GM23338 (cell line): Measurements from ENCODE around the gene SNX1. TPM values are rescaled to one million over a fixed set of nuclear protein-coding genes. Genes with fewer than 3 reads are reported as not detected.
A peak's percentile ranks its signal among the peaks of the same experiment; 100 is the strongest.
"Not testable (repeated sequence)": the region's sequence is repeated elsewhere in the genome, so short reads cannot be mapped to it uniquely, and the experiment has no call there.

Experiments
- ATAC-seq: fragments of 200-7000 bp; cut with Tn5 transposase; 3 replicates; pipeline ENCODE4 v1.9.1; 2020
- DNase-seq: peaks from one replicate; pipeline ENCODE4 v3.0.0-alpha.2; 2015; ENCODE audit warnings: low spot score
- H2AFZ ChIP-seq: fragments of 200-600 bp; sonication (generic); 2 replicates; pipeline ENCODE4 v1.8.0; 2016; ENCODE audit warnings: antibody characterized with exemption, mild to moderate bottlenecking, moderate library complexity
- H3F3A ChIP-seq: fragments of 200-600 bp; sonication (generic); replicated peaks from 2 replicates; pipeline ENCODE4 v1.8.0; 2017; ENCODE audit warnings: antibody characterized with exemption, mixed run types, low read depth
- H3K27ac ChIP-seq: fragments of 200-600 bp; sonication (generic); 2 replicates; pipeline ENCODE4 v1.6.1; 2016; ENCODE audit warnings: low read depth
- H3K27me3 ChIP-seq: fragments of 200-600 bp; sonication (generic); 2 replicates; pipeline ENCODE4 v1.8.0; 2016; ENCODE audit warnings: mild to moderate bottlenecking, mixed run types, moderate library complexity; ENCODE audit not compliant: insufficient read depth
- H3K36me3 ChIP-seq: fragments of 200-600 bp; sonication (generic); 2 replicates; pipeline ENCODE4 v1.8.0; 2016; ENCODE audit warnings: mild to moderate bottlenecking; ENCODE audit not compliant: insufficient read depth
- H3K4me1 ChIP-seq: fragments of 200-600 bp; sonication (generic); 2 replicates; pipeline ENCODE4 v1.8.0; 2016; ENCODE audit warnings: mild to moderate bottlenecking, moderate library complexity; ENCODE audit not compliant: insufficient read depth
- H3K4me2 ChIP-seq: fragments of 200-600 bp; sonication (generic); 2 replicates; pipeline ENCODE4 v1.7.1; 2017; ENCODE audit warnings: mixed run types
- H3K4me3 ChIP-seq: fragments of 200-600 bp; sonication (generic); 2 replicates; pipeline ENCODE4 v1.6.1; 2016; ENCODE audit warnings: mixed run types
- H3K79me2 ChIP-seq: fragments of 200-600 bp; sonication (generic); replicated peaks from 2 replicates; pipeline ENCODE4 v1.8.0; 2017; ENCODE audit warnings: mild to moderate bottlenecking; ENCODE audit not compliant: insufficient read depth
- H3K9me2 ChIP-seq: fragments of 200-600 bp; sonication (generic); 2 replicates; pipeline ENCODE4 v1.8.0; 2017; ENCODE audit not compliant: insufficient read depth
- H4K20me1 ChIP-seq: fragments of 200-600 bp; sonication (generic); replicated peaks from 2 replicates; pipeline ENCODE4 v1.8.0; 2017; ENCODE audit warnings: mild to moderate bottlenecking; ENCODE audit not compliant: insufficient read depth
- H3K27ac Mint-ChIP-seq: 2 replicates; pipeline ENCODE4 v1.8.0; 2020; ENCODE audit warnings: inconsistent platforms, mild to moderate bottlenecking, moderate library complexity, mixed read lengths
- H3K27me3 Mint-ChIP-seq: 3 replicates; pipeline ENCODE4 v1.8.0; 2022; ENCODE audit warnings: low read depth, mild to moderate bottlenecking, moderate library complexity, mixed read lengths, inconsistent platforms; ENCODE audit not compliant: insufficient read depth, poor library complexity
- H3K36me3 Mint-ChIP-seq: 3 replicates; pipeline ENCODE4 v1.8.0; 2021; ENCODE audit warnings: low read depth, mild to moderate bottlenecking, inconsistent platforms, moderate library complexity, mixed read lengths
- H3K4me1 Mint-ChIP-seq: 3 replicates; pipeline ENCODE4 v1.8.0; 2020; ENCODE audit warnings: mild to moderate bottlenecking, inconsistent platforms, mixed read lengths
- H3K4me3 Mint-ChIP-seq: 3 replicates; pipeline ENCODE4 v1.8.0; 2021; ENCODE audit warnings: moderate library complexity, mild to moderate bottlenecking, inconsistent platforms, mixed read lengths
- H3K9me3 Mint-ChIP-seq: 3 replicates; pipeline ENCODE4 v1.8.0; 2020; ENCODE audit warnings: moderate library complexity, mild to moderate bottlenecking, inconsistent platforms, mixed read lengths
- JUNB ChIP-seq: IDR thresholded peaks from one replicate; pipeline ENCODE4 v1.6.1; 2016; ENCODE audit warnings: antibody characterized with exemption; ENCODE audit not compliant: unreplicated experiment
- NANOG ChIP-seq: IDR thresholded peaks from 2 replicates; pipeline ENCODE4 v1.6.1; 2016; ENCODE audit warnings: antibody characterized with exemption, borderline replicate concordance
- POLR2AphosphoS5 ChIP-seq: IDR thresholded peaks from 2 replicates; pipeline ENCODE4 v1.6.1; 2016; ENCODE audit warnings: antibody characterized with exemption, low read depth
- STAT1 ChIP-seq: IDR thresholded peaks from one replicate; pipeline ENCODE4 v1.6.1; 2016; ENCODE audit warnings: antibody characterized with exemption; ENCODE audit not compliant: unreplicated experiment
- ZNF114 ChIP-seq: fragments of 250-450 bp; sonication (Bioruptor Pico); IDR thresholded peaks from 2 replicates; pipeline ENCODE4 v1.5.0; 2020; ENCODE audit warnings: mild to moderate bottlenecking, moderate library complexity
- ZNF331 ChIP-seq: fragments of 250-450 bp; sonication (Bioruptor Pico); IDR thresholded peaks from 2 replicates; pipeline ENCODE4 v1.5.0; 2020; ENCODE audit warnings: low read depth, mild to moderate bottlenecking, moderate library complexity
- polyA plus RNA-seq: library from polyadenylated mRNA; unstranded; fragments of >200 nt; fragmentation: Nextera tagmentation; extraction: Ambion mirVana; gene quantifications from 2 replicates; pipeline ENCODE4 v1.2.1, GENCODE V29; 2016
- total RNA-seq: library from RNA; depleted of rRNA; stranded (reverse); fragments of >200 nt; shearing (Covaris generic); gene quantifications from 2 replicates; pipeline ENCODE4 v1.2.3, GENCODE V29; 2014
- TF ChIP-seq, protein P1 (sequence below): fragments of 250-450 bp; sonication (Bioruptor Pico); IDR thresholded peaks from 2 replicates; pipeline ENCODE4 v1.5.0; 2020; ENCODE audit warnings: mild to moderate bottlenecking, moderate library complexity
- TF ChIP-seq, protein P2 (sequence below): IDR thresholded peaks from 2 replicates; pipeline ENCODE4 v1.6.1; 2016; ENCODE audit warnings: antibody characterized with exemption

Gene SNX1
- total and polyA plus RNA-seq, 2 experiments from 2014 or later, result 33.3 to 33.8 TPM

DNA sequence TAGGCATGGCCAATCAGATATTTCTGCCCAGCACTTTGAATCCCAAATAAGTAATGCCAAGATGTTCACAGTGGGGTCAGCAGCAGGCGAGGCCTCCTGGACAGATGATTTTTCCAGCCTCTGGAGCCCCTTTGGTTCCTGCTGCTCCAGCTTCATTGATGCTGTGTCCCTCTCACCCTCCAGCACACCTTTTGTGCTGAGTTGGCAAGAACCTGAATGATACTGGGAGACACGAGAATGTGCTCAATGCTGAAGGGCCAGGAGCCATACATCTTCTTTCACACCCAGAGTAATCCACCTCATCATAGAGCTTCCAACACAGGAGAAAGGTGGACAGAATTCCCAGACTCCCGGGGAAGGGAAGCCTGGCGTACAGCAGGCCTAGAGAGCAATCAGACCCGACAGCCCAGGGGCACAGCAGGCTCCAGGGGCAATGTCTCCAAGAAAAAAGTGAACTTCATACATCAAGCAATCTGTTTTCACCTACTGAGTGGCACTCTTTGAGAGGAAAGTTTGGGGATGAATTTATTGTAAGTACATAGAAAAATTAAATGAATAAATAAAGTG lies 42.8 kb upstream of the SNX1 start (continued):
- TF ChIP-seq, protein P1, sequence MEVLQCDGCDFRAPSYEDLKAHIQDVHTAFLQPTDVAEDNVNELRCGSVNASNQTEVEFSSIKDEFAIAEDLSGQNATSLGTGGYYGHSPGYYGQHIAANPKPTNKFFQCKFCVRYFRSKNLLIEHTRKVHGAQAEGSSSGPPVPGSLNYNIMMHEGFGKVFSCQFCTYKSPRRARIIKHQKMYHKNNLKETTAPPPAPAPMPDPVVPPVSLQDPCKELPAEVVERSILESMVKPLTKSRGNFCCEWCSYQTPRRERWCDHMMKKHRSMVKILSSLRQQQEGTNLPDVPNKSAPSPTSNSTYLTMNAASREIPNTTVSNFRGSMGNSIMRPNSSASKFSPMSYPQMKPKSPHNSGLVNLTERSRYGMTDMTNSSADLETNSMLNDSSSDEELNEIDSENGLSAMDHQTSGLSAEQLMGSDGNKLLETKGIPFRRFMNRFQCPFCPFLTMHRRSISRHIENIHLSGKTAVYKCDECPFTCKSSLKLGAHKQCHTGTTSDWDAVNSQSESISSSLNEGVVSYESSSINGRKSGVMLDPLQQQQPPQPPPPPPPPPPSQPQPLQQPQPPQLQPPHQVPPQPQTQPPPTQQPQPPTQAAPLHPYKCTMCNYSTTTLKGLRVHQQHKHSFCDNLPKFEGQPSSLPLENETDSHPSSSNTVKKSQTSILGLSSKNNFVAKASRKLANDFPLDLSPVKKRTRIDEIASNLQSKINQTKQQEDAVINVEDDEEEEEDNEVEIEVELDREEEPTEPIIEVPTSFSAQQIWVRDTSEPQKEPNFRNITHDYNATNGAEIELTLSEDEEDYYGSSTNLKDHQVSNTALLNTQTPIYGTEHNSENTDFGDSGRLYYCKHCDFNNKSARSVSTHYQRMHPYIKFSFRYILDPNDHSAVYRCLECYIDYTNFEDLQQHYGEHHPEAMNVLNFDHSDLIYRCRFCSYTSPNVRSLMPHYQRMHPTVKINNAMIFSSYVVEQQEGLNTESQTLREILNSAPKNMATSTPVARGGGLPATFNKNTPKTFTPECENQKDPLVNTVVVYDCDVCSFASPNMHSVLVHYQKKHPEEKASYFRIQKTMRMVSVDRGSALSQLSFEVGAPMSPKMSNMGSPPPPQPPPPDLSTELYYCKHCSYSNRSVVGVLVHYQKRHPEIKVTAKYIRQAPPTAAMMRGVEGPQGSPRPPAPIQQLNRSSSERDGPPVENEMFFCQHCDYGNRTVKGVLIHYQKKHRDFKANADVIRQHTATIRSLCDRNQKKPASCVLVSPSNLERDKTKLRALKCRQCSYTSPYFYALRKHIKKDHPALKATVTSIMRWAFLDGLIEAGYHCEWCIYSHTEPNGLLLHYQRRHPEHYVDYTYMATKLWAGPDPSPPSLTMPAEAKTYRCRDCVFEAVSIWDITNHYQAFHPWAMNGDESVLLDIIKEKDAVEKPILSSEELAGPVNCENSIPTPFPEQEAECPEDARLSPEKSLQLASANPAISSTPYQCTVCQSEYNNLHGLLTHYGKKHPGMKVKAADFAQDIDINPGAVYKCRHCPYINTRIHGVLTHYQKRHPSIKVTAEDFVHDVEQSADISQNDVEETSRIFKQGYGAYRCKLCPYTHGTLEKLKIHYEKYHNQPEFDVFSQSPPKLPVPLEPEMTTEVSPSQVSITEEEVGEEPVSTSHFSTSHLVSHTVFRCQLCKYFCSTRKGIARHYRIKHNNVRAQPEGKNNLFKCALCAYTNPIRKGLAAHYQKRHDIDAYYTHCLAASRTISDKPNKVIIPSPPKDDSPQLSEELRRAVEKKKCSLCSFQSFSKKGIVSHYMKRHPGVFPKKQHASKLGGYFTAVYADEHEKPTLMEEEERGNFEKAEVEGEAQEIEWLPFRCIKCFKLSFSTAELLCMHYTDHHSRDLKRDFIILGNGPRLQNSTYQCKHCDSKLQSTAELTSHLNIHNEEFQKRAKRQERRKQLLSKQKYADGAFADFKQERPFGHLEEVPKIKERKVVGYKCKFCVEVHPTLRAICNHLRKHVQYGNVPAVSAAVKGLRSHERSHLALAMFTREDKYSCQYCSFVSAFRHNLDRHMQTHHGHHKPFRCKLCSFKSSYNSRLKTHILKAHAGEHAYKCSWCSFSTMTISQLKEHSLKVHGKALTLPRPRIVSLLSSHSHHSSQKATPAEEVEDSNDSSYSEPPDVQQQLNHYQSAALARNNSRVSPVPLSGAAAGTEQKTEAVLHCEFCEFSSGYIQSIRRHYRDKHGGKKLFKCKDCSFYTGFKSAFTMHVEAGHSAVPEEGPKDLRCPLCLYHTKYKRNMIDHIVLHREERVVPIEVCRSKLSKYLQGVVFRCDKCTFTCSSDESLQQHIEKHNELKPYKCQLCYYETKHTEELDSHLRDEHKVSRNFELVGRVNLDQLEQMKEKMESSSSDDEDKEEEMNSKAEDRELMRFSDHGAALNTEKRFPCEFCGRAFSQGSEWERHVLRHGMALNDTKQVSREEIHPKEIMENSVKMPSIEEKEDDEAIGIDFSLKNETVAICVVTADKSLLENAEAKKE (CRISPR knock-in tag), result no peak
- TF ChIP-seq POLR2AphosphoS5 (no peak), NANOG (no peak), ZNF331 (CRISPR knock-in tag) (no peak), ZNF114 (no peak), STAT1 (no peak), JUNB (no peak)
- TF ChIP-seq, protein P2, sequence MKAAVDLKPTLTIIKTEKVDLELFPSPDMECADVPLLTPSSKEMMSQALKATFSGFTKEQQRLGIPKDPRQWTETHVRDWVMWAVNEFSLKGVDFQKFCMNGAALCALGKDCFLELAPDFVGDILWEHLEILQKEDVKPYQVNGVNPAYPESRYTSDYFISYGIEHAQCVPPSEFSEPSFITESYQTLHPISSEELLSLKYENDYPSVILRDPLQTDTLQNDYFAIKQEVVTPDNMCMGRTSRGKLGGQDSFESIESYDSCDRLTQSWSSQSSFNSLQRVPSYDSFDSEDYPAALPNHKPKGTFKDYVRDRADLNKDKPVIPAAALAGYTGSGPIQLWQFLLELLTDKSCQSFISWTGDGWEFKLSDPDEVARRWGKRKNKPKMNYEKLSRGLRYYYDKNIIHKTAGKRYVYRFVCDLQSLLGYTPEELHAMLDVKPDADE, result no peak

DNA sequence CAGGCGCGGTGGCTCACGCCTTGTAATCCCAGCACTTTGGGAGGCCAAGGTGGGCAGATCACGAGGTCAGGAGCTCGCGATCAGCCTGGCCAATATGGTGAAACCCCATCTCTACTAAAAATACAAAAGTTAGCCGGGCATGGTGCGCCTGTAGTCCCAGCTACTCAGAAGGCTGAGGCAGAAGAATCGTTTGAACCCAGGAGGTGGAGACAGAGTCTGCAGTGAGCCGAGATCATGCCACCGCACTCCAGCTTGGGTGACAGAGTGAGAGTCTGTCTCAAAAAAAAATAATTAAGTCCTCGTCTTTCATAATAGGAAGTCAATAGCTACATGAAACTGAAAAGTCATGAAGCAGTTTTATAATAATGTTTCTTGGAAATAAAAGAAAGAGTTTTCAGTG lies 42.1 kb upstream of the SNX1 start:
- DNase-seq, H3K27ac ChIP-seq, H3K27me3 ChIP-seq, H3F3A ChIP-seq, H3K9me3 Mint-ChIP-seq, H3K79me2 ChIP-seq, ATAC-seq, H3K4me1 Mint-ChIP-seq, H3K36me3 Mint-ChIP-seq, H3K4me3 ChIP-seq, H3K4me1 ChIP-seq, H3K27ac Mint-ChIP-seq, H3K4me3 Mint-ChIP-seq, H3K4me2 ChIP-seq, H3K27me3 Mint-ChIP-seq, H3K9me2 ChIP-seq, H4K20me1 ChIP-seq, H3K36me3 ChIP-seq: not testable (repeated sequence)
- H2AFZ ChIP-seq, result peak overlapping the region; percentile 38; the same call in 1 of the 2 replicates
